HG03469 (cell line): ENCODE data around the gene CPT1A.

Experiments
- ATAC-seq: cut with Tn5 transposase; IDR thresholded peaks from one replicate; pipeline ENCODE4 v1.9.1; 2021; ENCODE audit warnings: mild to moderate bottlenecking, moderate library complexity, moderate number of reproducible peaks; ENCODE audit not compliant: unreplicated experiment

The CPT1A gene

DNA sequence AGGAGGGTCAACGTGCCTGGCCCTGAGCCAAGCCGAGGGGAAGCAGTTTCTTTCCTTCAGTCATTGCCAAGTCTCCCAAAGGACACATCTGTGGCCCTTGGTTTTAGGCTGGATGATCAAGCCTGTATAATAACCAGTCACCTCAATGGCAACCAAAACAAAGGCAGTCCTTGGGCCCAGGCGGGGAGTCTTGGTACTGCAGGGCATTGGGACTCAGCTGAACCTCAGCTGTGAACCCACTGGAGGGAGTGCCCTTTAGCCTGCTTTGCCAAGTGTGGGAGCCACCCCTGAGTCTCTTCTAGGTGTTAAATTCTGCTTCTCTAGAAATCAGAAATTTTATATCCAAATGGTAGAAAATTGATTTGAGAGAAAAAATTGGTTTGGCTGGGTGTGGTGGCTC is 36.9 kb downstream of the CPT1A start:
- ATAC-seq = no peak

DNA sequence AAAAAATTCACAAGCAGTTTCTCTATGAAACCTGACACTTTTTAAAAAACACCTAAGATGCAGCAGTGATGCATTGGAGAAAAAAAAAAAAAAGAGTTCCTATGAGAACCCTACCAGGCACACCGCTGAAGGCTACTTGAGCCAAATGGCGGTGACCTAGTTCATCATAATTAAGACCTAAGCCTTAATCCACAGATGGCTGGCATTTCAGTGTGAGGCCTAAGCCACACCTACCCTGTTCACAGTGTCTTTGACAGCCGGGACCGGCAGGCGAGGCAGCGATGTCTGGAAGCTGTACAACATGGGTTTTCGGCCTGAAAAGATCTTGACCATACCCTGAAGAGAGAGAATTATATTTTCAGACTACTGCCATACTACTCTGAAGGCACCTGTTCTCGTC is 38.0 kb downstream of the CPT1A start:
- no peak for ATAC-seq

DNA sequence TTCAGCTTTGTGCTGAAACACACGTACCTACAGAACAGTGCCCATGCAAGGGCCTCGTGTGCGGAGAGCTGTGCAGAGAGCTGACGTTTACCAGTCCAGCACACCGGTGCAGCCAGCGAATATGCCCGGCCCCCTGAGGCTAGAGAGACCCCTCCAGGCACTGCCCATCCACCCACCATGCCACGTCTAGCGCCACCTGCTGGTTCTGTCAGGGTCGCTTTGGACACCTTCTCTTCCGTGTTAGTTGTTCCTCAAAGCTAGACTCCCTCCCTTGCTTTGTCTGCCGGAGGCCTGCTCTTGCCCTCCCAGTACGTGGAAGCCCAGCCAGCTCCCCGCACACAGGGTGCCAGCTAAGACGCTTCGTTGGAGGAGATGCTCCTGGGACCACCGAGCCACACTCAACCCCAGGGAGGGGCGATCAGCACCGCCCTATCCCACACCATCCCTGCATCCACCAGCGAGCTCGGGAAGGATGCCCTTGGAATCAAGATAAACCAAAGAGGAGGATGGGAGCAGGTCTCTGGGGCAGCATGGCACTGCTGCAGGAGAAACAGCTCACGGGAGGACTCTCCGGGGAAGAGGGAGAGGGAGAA is 43.4 kb downstream of the CPT1A start:
- ATAC-seq = no peak

DNA sequence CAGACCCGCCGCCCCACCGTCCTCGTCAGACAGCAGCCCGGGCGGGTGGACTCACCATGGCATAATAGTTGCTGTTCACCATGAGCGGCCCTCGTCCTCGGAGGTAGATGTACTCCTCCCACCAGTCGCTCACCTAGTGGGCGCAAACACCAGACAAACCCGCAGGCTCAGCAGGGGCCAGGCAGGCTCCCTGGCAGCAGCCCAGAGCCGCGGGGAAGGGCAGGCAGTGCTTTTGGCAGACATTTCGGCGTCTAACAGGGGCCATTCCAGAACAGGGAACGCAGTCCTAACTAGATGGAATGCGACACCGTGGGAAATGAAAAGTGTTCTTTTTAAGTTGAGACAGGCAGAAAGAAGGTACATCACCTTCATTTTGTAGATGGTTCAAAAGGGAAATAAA is 44.9 kb downstream of the CPT1A start:
- ATAC-seq = no peak

DNA sequence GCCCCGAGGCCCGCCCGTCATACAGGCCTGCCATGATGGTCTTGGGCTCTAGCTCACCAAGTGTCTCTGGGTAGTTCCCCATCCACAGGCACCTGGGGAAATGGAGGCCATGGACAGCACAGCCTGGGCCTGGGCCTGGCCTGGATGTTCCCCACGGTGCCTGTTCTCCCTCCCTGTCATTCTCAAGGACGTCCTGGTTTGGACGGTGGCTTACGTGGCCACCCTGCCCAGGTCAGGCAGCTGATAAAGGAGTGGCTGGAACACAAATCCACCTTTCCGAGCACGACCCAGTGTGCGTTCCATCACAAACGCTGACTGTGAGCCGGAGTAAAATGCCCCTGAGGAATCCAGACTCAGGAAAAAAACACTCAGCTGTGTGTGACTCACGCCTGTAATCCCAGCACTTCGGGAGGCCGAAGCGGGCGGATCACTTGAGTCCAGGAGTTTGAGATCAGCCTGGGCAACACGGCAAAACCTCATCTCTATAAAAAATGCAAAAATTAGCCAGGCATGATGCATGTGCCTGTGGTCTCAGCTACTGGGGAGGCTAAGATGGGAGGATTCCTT is 49.2 kb downstream of the CPT1A start:
- no peak for ATAC-seq

DNA sequence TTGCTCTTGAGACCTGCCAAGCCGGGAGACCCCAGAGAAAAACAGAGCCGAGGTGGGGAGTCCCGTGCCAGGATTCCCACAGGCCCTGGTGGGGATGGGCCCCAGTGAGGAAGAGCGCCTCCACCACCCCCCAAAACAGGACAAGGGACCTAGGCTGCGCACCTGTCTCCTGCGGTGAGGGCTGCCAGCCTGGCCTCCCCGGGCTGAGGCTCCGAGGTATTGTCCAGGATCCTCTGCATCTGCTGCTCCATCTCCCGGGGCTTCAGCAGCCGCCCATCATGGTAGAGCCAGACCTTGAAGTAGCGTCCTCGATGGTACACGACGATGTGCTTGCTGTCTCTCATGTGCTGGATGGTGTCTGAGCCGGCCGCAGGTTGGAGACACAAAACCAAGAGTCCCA is 57.1 kb downstream of the CPT1A start:
- ATAC-seq = no peak

DNA sequence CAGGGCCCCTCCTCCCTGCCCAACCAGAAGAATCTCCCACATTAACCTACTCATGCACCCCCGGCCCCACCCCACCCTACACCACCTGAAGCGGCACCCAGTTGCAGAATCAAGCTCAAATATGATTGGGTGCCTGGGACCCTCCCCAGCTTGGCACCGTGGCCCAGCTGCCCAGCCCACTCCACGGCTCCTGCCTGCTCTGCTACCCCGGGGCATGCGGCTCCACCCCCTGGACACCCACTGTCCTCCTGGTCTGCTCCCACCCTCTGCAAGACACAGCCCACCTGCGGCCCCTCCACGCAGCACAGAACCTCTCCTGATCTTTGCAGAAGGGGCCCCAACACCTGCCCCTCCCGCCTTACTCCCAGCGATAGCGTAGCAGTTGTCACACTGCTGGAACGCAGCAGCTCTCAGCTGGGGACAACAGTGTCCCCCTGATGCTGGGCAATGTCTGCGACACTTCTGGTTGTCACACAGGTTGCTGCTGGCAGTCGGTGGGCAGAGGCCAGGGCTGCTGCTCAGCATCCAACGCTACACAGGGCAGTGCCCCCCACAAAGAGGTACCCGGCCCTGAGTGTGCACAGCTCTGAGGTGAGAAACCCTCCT is 58.4 kb downstream of the CPT1A start:
- no peak for ATAC-seq

DNA sequence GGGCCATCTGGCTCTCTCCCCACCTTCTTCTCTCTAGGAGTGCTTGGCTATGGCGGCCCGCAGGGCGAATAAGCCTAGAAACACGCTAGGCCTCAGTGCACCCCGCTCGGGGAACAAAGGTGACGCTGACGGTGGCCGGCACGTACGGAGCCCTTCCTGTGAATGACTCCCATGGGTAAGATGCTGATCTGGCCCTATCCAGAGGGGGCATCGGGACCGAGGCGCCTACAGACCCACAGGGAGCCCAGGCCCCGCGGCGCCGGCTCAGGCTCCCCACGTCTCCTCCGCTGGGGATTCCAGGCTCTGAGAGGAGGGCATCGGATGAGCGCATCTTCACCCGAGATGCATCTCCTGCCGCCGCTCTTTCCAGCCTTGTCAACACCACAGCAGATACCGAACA is 59.0 kb downstream of the CPT1A start:
- no peak for ATAC-seq

DNA sequence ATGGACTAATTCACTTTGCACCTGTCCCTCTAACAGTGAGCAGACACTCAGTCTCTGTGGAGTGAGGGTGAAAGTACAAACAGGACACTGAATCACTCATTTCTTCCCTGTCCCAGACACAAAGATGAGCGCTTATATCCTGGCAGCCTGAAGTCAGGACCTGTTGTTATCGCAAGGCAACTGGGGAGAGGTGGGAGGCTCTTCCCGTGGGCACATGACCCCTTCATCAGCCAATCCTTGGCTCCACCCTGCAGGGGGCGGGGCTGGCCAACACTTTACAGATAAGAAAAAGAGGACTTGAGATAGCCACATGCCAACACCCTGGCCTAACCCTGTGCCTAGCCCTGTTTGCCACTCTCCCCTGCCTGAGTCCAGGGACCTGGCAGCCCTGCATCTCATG is 60.9 kb downstream of the CPT1A start:
- ATAC-seq = no peak

DNA sequence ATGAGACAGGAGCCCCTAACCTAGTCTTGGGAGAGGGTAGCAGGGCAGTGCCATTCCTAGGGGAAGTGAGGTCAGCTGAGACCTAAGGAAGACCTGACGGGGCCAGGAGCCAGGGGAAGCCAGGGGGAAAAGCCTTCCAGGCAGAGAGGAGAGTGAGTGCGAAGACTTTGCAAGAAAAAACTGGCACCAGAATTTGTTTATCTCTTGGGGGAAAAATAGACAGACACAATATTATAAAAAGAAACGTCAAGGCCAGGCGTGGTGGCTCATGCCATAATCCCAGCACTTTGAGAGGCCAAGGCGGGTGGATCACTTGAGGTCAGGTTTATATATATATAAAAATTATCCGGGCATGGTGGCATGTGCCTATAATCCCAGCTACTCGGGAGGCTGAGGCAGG is 63.5 kb downstream of the CPT1A start:
- no peak for ATAC-seq

DNA sequence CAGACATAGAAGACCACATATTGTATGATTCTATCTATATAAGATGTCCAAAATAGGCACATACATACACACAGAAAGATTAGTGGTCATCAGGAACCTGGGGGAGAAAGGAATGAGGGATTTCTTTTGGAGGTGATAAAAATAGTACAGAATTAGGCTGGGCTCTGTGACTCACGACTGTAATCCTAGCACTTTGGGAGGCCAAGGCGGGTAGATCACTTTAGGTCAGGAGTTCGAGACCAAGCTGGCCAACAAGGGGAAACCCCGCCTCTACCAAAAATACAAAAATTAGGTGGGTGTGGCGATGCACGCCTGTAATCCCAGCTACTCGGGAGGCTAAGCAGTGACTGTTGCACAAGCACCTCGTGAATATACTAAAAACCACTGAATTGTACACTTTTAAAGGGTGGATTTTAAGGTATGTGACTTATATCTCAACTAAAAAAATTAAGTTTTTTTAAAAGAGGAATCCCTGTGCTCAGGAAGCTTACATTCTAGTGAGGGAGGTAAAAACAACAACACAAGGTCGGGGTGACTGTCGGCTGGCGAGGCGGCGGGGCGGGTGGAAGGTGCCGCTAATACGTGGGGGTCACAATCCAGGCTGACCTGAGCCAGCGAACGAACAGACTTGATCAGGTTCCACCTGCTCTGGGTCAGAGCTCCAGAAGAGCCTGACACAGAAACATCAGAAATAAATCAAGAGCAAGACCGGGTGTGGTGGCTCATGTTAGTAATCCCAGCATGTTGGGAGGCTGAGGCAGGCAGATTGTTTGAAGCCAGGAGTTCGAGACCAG is 65.1 kb downstream of the CPT1A start:
- ATAC-seq = no peak

DNA sequence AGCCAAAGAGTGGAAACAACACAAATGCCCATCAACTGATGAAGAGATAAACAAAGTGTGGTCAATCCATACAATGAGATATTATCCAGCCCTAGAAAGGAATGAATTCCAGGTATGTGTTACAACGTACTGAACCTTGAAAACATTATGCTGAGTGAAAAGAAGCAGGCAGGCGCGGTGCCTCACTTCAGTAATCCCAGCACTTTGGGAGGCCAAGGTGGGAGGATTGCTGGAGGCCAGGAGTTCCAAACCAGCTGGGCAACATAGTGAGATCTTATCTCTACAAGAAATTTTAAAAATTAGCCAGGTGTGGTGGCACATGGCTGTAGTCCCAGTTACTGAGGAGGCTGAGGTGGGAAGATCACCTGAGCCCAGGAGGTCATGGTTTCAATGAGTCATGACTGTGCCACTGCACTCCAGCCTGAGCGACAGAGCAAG is 65.7 kb downstream of the CPT1A start:
- no peak for ATAC-seq

DNA sequence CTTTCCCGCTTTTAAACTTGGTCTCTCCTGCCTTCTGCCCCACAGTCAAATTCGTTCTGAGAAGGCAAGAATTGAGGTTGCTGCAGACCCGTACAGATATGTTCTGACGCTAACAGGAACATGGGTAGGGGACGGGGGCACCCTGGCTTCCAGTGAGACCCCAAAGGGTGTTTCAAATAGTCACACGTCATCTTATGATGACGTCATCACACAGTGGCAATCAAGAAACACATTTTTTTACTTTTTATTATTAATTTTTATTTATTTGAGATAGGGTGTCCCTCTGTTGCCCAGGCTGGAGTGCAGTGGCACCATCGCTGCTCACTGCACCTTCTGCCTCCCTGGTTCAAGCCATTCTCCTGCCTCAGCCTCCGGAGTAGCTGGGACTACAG is 67.5 kb downstream of the CPT1A start:
- no peak for ATAC-seq

DNA sequence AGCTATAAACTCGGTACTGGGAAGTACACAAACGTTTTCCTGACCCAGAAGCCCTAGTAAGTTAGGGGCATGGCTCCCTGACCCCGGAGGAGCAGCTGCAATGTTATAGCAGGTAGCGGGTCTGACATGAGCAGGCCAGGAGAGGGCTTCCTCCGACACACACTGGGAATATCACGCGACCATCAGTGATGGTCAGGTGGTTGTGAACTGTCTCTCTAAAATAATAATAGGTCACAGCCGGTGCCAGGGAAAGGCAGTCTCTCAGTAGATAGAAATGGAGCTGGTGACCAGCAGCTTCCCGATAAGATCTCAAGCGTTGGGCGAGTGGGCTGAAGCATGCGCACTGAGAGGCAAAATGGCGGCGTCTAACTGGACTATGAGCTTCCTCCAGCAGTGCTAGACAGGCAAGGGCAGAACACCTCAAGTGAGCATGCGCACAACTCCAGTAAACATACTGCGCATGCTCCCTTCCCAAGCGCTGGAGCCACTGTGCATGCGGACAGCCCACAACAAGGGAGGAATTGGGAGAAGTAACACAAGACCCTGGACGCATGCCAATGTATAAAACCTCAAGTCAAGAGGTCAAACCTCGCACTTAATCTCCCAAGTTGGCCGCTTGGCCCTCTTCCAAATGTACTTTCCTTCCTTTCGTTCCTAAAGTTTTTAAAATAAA is 68.1 kb downstream of the CPT1A start:
- no peak for ATAC-seq

DNA sequence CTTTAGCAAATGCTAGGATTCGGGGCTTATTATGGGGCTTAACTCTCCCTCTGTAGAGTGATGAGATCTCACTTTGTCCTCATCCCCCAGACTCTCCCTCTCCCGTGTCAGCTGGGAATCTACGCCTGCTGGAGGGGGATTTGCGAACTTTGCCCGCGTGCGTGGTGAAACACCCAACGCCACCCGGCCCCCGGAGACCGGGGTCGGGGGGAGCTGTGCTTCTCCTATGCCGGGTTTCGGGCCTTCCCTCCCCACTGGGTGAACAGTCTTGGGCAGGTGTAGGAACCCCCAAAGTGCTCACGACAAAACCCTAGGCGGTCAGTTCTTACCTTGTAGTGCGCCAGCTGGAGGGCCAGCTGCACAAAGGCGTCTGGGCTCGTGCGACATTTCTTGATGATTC is 68.8 kb downstream of the CPT1A start:
- no peak for ATAC-seq

DNA sequence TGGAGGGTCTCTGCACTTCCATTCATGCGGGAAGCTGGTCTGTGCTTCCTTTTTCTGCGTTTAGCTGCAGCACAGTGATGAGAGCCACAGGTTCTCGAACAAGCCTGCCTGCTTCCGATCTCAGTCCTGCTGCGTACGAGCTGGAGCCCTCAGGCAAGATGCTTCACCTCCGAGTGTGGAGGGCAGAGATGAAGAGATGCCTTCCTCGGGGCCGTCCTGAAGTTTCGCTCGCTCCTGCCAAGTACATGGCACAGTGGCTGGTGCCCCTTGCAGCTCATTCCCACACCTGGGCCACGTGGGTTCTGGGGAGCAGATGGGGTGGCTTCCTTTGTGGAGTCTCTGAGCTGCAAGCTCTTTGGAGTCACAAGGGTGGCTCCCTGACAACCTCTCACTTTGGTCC is 70.9 kb downstream of the CPT1A start:
- no peak for ATAC-seq

DNA sequence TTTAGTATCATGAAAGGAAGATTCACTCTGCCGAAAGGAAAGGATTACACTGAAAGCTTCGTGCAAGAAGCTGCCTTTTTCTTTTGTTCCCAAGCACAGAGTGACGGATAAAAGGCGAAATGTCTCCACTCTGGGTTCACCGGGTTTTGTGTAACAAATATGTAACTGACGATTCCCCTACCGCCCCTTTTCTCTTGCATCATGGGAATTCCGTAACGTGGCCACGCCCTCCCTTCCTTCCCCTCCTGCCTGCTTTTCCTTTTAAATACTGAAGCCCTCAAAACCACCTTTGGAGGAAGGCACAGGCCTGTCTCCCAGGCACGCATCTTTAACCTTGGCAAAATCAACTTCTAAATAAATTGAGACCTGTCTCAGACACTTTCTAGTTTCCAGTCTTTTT is 74.0 kb downstream of the CPT1A start:
- no peak for ATAC-seq

DNA sequence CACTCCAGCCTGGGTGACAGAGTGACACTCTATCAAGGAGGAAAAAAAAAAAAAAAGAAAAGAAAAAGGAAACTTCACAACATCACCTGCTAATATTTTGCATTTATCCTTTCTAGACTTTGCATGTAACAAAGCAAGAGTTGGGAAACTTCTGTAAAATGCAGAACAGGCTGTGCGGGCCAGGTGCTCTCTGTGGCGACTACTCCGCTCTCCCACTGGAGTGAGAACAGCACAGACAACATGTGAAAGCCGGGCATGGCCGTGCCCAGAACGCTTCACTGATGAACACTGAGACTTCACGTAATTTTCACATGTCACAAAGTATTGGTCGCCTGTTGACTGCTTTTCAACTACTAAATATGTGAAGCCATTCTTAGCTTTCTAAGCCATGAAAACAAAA is 74.9 kb downstream of the CPT1A start:
- no peak for ATAC-seq

DNA sequence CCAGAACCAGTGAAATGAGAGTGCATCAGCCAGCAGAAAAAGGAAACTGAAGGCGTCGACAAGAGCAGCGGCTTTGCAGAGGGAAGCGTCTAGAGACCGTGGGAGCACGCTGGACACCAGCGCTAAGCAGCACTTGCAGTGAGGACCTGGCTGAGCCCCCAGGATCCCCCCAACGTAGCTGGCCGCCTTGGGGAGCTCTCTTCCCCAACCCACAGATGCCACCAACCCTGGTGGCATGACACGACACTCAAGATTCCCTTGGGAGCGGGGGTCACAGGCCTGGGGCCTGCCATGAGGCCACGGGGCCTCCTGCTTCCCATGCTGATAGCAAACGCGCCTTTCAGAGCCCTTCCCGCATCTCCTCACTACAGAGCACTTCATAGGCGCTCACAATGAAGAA is 77.0 kb downstream of the CPT1A start:
- ATAC-seq = no peak

DNA sequence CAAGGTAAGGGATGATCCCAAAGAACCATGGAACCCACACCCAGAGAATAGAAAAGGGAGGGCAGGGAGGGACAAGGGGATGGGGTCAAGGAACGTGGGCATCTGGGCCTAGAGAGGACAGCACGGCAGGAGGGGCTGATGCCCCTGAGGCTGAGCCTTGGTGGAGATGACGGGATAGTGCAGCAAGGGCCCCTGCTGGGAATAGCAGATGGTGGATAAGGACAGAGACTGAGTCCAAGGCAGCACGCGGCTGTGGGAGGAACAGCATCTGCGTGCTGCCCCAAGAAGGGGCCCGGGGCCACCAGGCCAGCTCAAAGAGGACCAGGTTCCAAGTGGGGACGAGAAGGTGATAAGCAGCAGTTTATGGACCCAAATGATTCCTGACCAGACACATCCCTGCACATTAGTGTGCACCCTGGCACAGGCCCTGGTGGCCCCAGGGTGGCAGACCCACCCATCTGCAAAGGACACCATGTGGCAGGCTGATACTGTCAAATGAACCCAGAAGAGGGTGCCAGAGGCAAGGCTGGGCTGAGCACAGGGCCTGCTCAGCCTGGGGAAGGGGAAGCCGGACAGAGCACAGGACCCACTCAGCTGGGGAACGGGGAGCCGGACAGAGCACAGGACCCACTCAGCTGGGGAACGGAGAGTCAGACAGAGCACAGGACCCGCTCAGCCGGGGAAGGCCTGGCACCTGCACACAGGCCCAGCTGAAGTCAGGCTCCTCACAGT is 77.6 kb downstream of the CPT1A start:
- ATAC-seq = no peak

DNA sequence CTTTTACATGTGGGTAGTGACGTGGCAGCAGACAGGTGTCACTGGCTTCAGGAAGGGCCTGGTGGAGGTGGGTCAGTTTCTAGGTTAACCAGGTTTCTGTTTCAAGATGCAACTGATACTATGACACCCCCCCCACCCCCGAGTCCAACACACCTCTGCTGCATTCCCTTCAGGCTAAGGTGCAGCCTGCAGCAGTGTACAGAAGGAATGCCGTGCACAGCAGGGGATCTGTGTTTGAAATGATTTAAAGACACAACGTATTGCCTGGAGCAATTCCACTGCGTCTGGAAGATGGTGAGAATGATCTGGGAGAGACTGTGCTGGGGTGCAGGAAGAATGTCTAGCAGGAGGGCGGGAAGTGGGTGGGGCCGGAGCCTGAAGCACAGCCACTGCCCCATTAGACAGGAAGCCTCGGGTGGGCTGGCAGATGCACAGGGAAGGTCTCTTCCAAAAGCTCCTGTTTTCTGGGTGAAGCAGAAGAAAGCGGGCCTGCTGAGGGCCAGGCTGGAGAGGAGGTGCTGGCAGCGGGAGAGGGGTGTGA is 78.5 kb downstream of the CPT1A start:
- ATAC-seq = no peak
